ENCODE results near the gene PCDH11Y.
"Not testable (repeated sequence)": the region's sequence is repeated elsewhere in the genome, so short reads cannot be mapped to it uniquely, and the experiment has no call there.

PCDH11Y gene

GRCh38 chrY:5324931-5325330, 324.8 kb downstream of the PCDH11Y start:
- H3K36me3 ChIP-seq (ENCODE audit: control insufficient read depth in 2 of 2, insufficient read depth in 2 of 2, low read length in 2 of 2); H3K27me3 ChIP-seq (ENCODE audit: control insufficient read depth in 2 of 2, insufficient read depth in 2 of 2, low read length in 2 of 2): not testable (repeated sequence)

GRCh38 chrY:5342220-5342619, 342.1 kb downstream of the PCDH11Y start:
- not testable (repeated sequence) for H3K9ac ChIP-seq (ENCODE audit: low read depth in 1 of 2, low read length in 2 of 2); H3K27me3 ChIP-seq (ENCODE audit: control insufficient read depth in 2 of 2, insufficient read depth in 2 of 2, low read length in 2 of 2); H3K27ac ChIP-seq (ENCODE audit: low read depth in 2 of 2, low read length in 2 of 2); H3K9me3 ChIP-seq (ENCODE audit: control insufficient read depth in 2 of 2, low read length in 2 of 2); H3K4me3 ChIP-seq (ENCODE audit: low read length in 2 of 2); H3K36me3 ChIP-seq (ENCODE audit: control insufficient read depth in 2 of 2, insufficient read depth in 2 of 2, low read length in 2 of 2); H3K4me1 ChIP-seq (ENCODE audit: control insufficient read depth in 2 of 2, insufficient read depth in 2 of 2, low read length in 2 of 2)

More at GRCh38 chrY:5324931-5325330, 324.8 kb downstream of the PCDH11Y start:
- not testable (repeated sequence) for H3K4me1 ChIP-seq (ENCODE audit: control insufficient read depth in 2 of 2, insufficient read depth in 2 of 2, low read length in 2 of 2); H3K9ac ChIP-seq (ENCODE audit: low read depth in 1 of 2, low read length in 2 of 2); H3K9me3 ChIP-seq (ENCODE audit: control insufficient read depth in 2 of 2, low read length in 2 of 2); H3K27ac ChIP-seq (ENCODE audit: low read depth in 2 of 2, low read length in 2 of 2); H3K4me3 ChIP-seq (ENCODE audit: low read length in 2 of 2)

- not testable (repeated sequence) for H3K27me3 ChIP-seq (ENCODE audit: control insufficient read depth in 2 of 2, insufficient read depth in 2 of 2, low read length in 2 of 2)
Observed at GRCh38 chrY:5543705-5544104, 543.6 kb downstream of the PCDH11Y start.

GRCh38 chrY:5638589-5638988, 638.5 kb downstream of the PCDH11Y start:
- H3K9ac ChIP-seq (ENCODE audit: low read depth in 1 of 2, low read length in 2 of 2); H3K9me3 ChIP-seq (ENCODE audit: control insufficient read depth in 2 of 2, low read length in 2 of 2); H3K27ac ChIP-seq (ENCODE audit: low read depth in 2 of 2, low read length in 2 of 2); H3K4me3 ChIP-seq (ENCODE audit: low read length in 2 of 2); H3K36me3 ChIP-seq (ENCODE audit: control insufficient read depth in 2 of 2, insufficient read depth in 2 of 2, low read length in 2 of 2); H3K4me1 ChIP-seq (ENCODE audit: control insufficient read depth in 2 of 2, insufficient read depth in 2 of 2, low read length in 2 of 2); H3K27me3 ChIP-seq (ENCODE audit: control insufficient read depth in 2 of 2, insufficient read depth in 2 of 2, low read length in 2 of 2): not testable (repeated sequence)

More at GRCh38 chrY:5543705-5544104, 543.6 kb downstream of the PCDH11Y start:
- not testable (repeated sequence) for H3K9ac ChIP-seq (ENCODE audit: low read depth in 1 of 2, low read length in 2 of 2); H3K36me3 ChIP-seq (ENCODE audit: control insufficient read depth in 2 of 2, insufficient read depth in 2 of 2, low read length in 2 of 2); H3K4me1 ChIP-seq (ENCODE audit: control insufficient read depth in 2 of 2, insufficient read depth in 2 of 2, low read length in 2 of 2); H3K9me3 ChIP-seq (ENCODE audit: control insufficient read depth in 2 of 2, low read length in 2 of 2); H3K4me3 ChIP-seq (ENCODE audit: low read length in 2 of 2); H3K27ac ChIP-seq (ENCODE audit: low read depth in 2 of 2, low read length in 2 of 2)

GRCh38 chrY:5679265-5679664, 679.2 kb downstream of the PCDH11Y start:
- not testable (repeated sequence) for H3K4me3 ChIP-seq (ENCODE audit: low read length in 2 of 2); H3K27ac ChIP-seq (ENCODE audit: low read depth in 2 of 2, low read length in 2 of 2); H3K9ac ChIP-seq (ENCODE audit: low read depth in 1 of 2, low read length in 2 of 2); H3K9me3 ChIP-seq (ENCODE audit: control insufficient read depth in 2 of 2, low read length in 2 of 2); H3K36me3 ChIP-seq (ENCODE audit: control insufficient read depth in 2 of 2, insufficient read depth in 2 of 2, low read length in 2 of 2); H3K4me1 ChIP-seq (ENCODE audit: control insufficient read depth in 2 of 2, insufficient read depth in 2 of 2, low read length in 2 of 2); H3K27me3 ChIP-seq (ENCODE audit: control insufficient read depth in 2 of 2, insufficient read depth in 2 of 2, low read length in 2 of 2)

GRCh38 chrY:5708727-5709126, 708.6 kb downstream of the PCDH11Y start:
- not testable (repeated sequence) for H3K9me3 ChIP-seq (ENCODE audit: control insufficient read depth in 2 of 2, low read length in 2 of 2); H3K4me1 ChIP-seq (ENCODE audit: control insufficient read depth in 2 of 2, insufficient read depth in 2 of 2, low read length in 2 of 2); H3K27me3 ChIP-seq (ENCODE audit: control insufficient read depth in 2 of 2, insufficient read depth in 2 of 2, low read length in 2 of 2); H3K9ac ChIP-seq (ENCODE audit: low read depth in 1 of 2, low read length in 2 of 2); H3K4me3 ChIP-seq (ENCODE audit: low read length in 2 of 2); H3K27ac ChIP-seq (ENCODE audit: low read depth in 2 of 2, low read length in 2 of 2); H3K36me3 ChIP-seq (ENCODE audit: control insufficient read depth in 2 of 2, insufficient read depth in 2 of 2, low read length in 2 of 2)

- not testable (repeated sequence) for H3K9ac ChIP-seq (ENCODE audit: low read depth in 1 of 2, low read length in 2 of 2); H3K27ac ChIP-seq (ENCODE audit: low read depth in 2 of 2, low read length in 2 of 2); H3K36me3 ChIP-seq (ENCODE audit: control insufficient read depth in 2 of 2, insufficient read depth in 2 of 2, low read length in 2 of 2); H3K4me3 ChIP-seq (ENCODE audit: low read length in 2 of 2); H3K27me3 ChIP-seq (ENCODE audit: control insufficient read depth in 2 of 2, insufficient read depth in 2 of 2, low read length in 2 of 2); H3K9me3 ChIP-seq (ENCODE audit: control insufficient read depth in 2 of 2, low read length in 2 of 2); H3K4me1 ChIP-seq (ENCODE audit: control insufficient read depth in 2 of 2, insufficient read depth in 2 of 2, low read length in 2 of 2)
Observed at GRCh38 chrY:5709788-5710381, 709.8 kb downstream of the PCDH11Y start.

- H3K27ac ChIP-seq (ENCODE audit: low read depth in 2 of 2, low read length in 2 of 2); H3K9ac ChIP-seq (ENCODE audit: low read depth in 1 of 2, low read length in 2 of 2); H3K27me3 ChIP-seq (ENCODE audit: control insufficient read depth in 2 of 2, insufficient read depth in 2 of 2, low read length in 2 of 2); H3K9me3 ChIP-seq (ENCODE audit: control insufficient read depth in 2 of 2, low read length in 2 of 2); H3K4me3 ChIP-seq (ENCODE audit: low read length in 2 of 2); H3K36me3 ChIP-seq (ENCODE audit: control insufficient read depth in 2 of 2, insufficient read depth in 2 of 2, low read length in 2 of 2); H3K4me1 ChIP-seq (ENCODE audit: control insufficient read depth in 2 of 2, insufficient read depth in 2 of 2, low read length in 2 of 2): not testable (repeated sequence)
Observed at GRCh38 chrY:5761403-5761802, 761.3 kb downstream of the PCDH11Y start.

- H3K4me1 ChIP-seq (ENCODE audit: control insufficient read depth in 2 of 2, insufficient read depth in 2 of 2, low read length in 2 of 2); H3K9ac ChIP-seq (ENCODE audit: low read depth in 1 of 2, low read length in 2 of 2); H3K4me3 ChIP-seq (ENCODE audit: low read length in 2 of 2); H3K9me3 ChIP-seq (ENCODE audit: control insufficient read depth in 2 of 2, low read length in 2 of 2); H3K27ac ChIP-seq (ENCODE audit: low read depth in 2 of 2, low read length in 2 of 2); H3K27me3 ChIP-seq (ENCODE audit: control insufficient read depth in 2 of 2, insufficient read depth in 2 of 2, low read length in 2 of 2); H3K36me3 ChIP-seq (ENCODE audit: control insufficient read depth in 2 of 2, insufficient read depth in 2 of 2, low read length in 2 of 2): not testable (repeated sequence)
Observed at GRCh38 chrY:5776485-5776884, 776.4 kb downstream of the PCDH11Y start.
